CD4-positive, alpha-beta T cell treated with Interferon gamma for 1 hour (primary cell): Measurements from ENCODE around the gene AURKB.
"Not testable (repeated sequence)": the region's sequence is repeated elsewhere in the genome, so short reads cannot be mapped to it uniquely, and the experiment has no call there.

Experiments used
- DNase-seq: peaks from one replicate; pipeline ENCODE4 v3.0.0-alpha.2; 2020

Gene AURKB

GRCh38 chr17:8187517-8188262 lies 22.7 kb downstream of the AURKB start:
- peak; percentile 85 for DNase-seq

GRCh38 chr17:8186787-8187516 lies 23.4 kb downstream of the AURKB start:
- DNase-seq, result peak; percentile 94

- no peak for DNase-seq
Observed at GRCh38 chr17:8186446-8186786, 24.0 kb downstream of the AURKB start.

- peak; percentile 88 for DNase-seq
Observed at GRCh38 chr17:8185582-8186445, 24.6 kb downstream of the AURKB start.

GRCh38 chr17:8176998-8177731 lies 33.2 kb downstream of the AURKB start:
- DNase-seq, result no peak

GRCh38 chr17:8176197-8176940 lies 34.0 kb downstream of the AURKB start, which contains the start of gene TMEM107:
Gene TMEM107 (minus strand): TSS chr17:8176380. CDS start chr17:8176286, 94 bp downstream.
- DNase-seq, result peak; percentile 86

GRCh38 chr17:8175795-8176196 lies 34.6 kb downstream of the AURKB start:
- DNase-seq, result no peak

DNA sequence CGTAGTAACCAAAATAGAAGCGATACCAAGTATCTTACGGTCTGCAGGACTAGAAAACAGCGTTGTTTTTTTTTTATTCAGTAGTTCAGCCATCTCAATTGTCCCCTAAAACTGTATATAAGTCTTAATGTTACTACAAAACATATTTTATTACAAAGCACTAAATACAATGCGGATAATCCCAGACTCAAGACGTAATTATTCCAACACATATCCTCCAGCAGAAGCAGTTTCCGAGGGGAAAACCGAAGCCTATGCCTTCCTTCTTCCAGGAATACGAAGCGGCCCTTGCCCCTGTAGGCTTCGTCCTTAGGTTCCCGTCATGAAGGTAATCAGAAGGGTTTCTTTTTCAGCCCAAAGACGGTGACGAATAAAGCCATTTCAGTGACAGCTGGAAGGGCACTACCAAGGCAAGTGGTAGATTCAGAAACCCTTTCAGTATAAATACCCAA lies 36.5 kb downstream of the AURKB start:
- DNase-seq, result no peak

GRCh38 chr17:8173056-8173870 lies 37.1 kb downstream of the AURKB start:
- peak; percentile 89 for DNase-seq

- DNase-seq, result not testable (repeated sequence)
Observed at GRCh38 chr17:8170186-8170585, 40.2 kb downstream of the AURKB start.

DNA sequence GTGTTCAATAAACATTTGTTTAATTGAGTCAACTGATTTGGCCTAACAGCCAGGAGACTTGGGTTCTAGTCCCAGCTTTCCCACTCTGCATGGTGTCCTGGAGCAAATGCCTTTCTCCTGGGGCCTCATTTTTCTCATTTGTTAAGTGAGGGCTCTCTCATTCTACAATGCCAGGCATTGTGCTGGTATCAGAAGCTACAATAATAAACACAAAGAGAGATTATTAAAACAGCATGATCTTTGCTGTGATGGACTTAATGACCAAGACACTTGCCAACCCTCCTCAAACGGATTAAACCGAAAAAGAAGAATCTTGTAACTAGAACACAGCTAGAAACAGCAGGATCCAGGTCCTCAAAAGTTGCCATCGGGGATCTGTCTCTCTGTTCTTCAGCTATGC lies 42.8 kb downstream of the AURKB start:
- DNase-seq, result no peak

DNA sequence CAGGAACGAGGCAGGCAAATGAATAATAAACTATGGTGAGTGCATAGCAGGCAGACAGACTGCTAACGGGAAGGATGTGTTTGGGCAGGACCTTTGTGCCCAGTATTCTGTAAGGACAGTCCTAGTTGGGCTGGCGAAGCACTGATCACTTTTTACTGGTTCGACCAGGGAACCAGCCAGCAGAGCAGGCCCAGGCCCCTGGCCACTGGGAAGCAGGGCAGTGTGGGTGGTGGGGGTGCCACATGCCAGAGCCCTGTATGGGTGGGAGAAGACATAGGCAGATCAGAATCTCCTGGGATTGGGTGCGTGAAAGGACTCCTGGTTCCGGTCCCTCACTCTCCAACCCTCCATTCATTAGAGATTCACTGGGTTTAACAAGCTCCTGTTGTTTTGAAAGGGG lies 43.6 kb downstream of the AURKB start:
- DNase-seq, result no peak

DNA sequence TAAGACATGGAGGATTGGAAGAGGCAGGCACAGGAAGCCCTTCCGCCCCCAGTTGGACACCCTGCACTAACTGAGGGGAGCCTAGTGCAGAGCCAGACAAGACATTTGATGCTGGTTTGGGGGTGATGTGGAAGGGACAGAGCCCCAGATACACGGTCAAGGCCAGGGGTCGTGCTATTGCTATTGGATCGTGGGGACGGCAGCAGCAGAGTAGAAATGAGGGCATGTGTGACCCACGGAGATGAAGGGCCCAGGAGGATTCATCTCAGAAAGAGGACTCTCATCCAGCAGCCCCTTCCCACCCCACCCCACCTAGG lies 45.6 kb downstream of the AURKB start:
- no peak for DNase-seq

DNA sequence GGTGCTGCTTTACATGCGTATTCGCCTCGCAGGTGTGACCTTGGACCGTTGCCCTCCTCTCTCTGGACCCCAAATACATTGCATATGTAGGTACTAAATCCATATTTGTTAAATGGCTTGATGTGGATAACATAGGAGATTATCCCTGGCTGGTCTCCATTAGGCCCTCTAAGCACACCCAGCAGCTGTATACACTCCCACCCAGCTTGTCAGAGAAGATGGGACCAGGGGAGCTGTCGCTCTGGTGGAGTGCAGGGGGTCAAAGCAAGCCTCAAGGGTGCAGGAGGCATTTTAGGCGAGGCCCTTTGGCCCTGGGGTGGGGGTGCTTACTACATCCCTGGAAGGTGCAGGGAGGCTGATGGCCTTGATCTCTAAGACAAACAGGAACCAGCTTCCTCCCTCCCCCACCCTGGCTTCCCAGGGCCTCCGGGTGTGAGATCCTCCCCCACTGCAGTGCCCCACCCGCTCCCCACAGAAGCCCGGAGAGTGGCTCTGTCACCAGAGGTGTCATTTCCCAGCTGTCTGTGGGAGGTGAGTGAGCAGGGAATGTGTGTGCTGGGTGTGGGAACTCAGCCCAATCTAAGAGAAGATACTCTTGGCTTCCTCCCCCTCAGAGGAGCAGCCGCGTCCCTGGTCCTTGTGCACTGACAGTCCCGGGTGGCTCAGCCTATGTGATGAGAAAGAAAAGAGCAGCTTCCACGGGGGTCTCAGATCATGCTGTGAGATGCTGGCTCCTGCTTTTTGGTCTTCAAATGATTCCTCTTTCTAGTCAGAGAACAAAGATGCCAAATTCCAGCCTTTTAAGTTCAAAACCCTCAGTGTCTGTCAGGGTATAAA lies 46.2 kb downstream of the AURKB start:
- DNase-seq, result peak; percentile 75

DNA sequence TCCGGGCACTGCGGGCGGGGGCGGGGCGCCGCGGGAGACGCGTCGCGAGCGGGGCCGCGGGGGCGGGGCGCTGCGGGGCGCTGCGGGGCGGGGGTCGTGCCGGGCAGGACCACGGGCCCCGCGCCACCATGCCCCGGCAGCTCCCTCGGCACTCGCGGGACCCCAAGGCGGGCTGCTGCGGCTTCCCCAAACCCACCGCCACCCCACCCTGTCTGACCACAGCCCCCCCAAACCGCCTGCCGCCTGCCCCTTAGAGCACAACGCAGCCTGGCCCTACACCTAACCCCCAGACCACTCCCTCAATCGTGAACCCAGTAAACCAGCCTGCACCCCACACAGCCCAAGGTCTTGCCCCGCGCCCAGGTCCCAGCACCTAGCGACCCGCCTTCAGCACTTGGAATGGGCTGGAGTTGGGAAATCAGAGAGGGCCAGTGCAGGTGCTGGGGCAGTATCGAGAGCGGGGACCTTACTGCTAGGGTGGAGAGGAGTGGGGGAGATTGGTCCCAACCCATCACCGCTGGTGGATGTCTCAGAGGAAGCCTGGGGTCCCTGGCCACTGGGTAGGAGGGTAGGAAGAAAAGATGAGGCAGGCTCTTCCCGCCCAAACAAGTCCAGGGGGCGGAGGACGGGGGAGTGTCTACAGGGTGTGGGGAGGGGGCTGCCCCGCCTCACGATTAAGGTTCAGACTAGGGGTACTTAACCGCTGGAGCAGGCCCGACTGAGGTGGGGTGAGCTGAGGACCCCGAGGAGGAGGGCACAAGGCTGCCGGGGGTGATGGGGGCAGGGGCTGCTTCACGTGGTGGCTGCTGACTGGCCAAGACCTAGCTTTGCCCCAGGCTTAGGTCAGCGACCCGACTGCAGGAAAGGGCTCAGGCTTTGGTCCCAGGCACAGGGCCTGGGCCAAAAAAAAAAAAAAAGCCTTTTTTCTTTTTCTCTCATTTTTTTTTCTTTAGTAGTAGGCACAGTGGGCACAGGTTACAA lies 47.1 kb downstream of the AURKB start:
- DNase-seq, result no peak

DNA sequence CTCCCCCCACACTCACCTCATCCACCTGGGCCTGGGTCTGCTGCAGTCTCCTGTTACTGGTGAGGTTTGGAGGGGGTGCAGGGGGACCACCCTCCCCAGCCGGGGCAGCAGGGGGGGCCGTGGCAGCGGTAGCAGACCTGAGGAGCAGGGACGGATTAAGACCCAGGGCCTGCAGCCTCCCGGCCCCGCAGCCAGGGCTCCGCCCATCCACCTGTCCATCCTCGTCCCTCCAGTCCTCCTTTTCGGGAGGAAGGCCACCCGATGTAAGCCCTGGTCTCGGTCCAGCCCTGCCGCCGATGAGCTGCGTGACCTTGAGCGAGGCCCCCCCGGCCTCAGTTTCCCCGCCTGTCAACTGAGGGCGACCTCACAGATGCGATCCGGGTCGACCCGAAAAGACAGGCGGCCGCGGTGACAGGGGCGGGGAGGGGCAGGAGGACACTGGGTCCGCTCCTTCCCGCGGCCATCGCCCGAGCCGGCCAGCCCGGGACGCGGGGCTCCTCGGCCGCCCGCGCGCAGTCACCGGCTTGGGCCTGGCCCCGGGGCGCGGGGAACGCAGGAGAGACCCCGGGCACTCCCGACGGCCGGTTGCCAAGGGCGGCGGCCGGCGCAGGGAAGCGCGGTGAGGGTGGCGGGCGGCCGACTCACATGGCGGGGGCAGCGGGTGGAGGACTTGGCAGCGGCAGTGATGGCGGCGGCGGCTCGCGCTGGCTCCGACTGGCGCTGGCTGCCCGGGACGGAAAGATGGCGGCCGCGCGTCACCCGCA lies 48.0 kb downstream of the AURKB start, which contains the start of gene VAMP2:
Gene VAMP2, minus strand, starts transcription at position 716 of the 764 bp plus-strand sequence. Its CDS starts 69 bp downstream, at position 647.
- DNase-seq, result peak; percentile 84

DNA sequence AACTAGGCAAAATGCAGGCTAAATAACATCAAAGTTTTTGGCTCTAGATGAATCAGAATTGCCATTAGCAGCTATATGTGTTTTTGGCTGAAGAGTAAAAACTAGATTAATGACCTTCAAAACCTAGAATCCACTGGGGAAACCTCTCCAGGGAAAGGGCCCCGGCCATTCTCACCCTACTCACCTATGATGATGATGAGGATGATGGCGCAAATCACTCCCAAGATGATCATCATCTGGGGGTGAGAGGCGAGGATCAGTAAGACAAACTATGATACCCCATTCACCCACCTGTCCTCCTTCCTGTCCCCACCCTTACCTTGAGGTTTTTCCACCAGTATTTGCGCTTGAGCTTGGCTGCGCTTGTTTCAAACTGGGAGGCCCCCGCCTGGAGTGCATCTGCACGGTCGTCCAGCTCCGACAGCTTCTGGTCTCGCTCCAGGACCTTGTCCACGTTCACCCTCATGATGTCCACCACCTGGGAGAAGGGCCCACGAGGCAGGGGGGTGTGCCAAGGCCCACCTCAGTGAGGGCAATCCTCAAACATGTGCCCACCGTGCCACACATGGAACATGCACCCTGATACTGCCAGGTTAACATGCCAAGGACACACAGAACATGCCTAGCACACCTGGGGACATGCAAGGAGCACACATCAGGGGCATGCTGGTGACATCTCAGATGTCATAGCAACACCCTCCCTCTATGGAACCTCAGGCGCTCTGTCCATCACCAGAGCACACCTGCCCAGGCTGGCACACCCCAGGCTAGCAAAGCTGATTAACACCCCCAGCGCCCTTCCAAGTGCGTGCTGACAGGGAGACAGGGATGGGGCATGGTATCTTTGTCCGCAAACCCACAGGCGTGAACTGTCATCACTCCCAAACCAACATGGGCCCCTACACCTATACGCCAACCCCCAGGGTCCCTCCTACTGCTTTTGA lies 48.8 kb downstream of the AURKB start:
- DNase-seq, result no peak
